Skeletal muscle satellite cell (primary cell): ENCODE results near the gene MIEN1.
A peak's percentile ranks its signal among the peaks of the same experiment; 100 is the strongest.

Experiments used
- H3K27me3 ChIP-seq: 2 replicates; pipeline ENCODE4 v1.7.0; 2013; ENCODE audit warnings: low read length; ENCODE audit not compliant: control insufficient read depth, insufficient read depth
- H3K36me3 ChIP-seq: 2 replicates; pipeline ENCODE4 v1.7.0; 2013; ENCODE audit warnings: mild to moderate bottlenecking, control low read depth, low read length; ENCODE audit not compliant: insufficient read depth
- H3K4me1 ChIP-seq: 2 replicates; pipeline ENCODE4 v1.7.0; 2013; ENCODE audit warnings: low read length; ENCODE audit not compliant: control insufficient read depth, insufficient read depth
- H3K4me2 ChIP-seq: 2 replicates; pipeline ENCODE4 v1.7.0; 2013; ENCODE audit warnings: mild to moderate bottlenecking, low read length
- H3K4me3 ChIP-seq: 2 replicates; pipeline ENCODE4 v1.7.0; 2013; ENCODE audit warnings: low read length
- H3K9ac ChIP-seq: 2 replicates; pipeline ENCODE4 v1.7.0; 2013; ENCODE audit warnings: mild to moderate bottlenecking, low read depth, low read length, moderate library complexity
- H3K9me3 ChIP-seq: replicated peaks from 2 replicates; pipeline ENCODE4 v1.7.0; 2013; ENCODE audit warnings: mild to moderate bottlenecking, control low read depth, low read length

MIEN1 gene

GRCh38 chr17:39744836-39745215, 14.5 kb upstream of the MIEN1 start:
- Histone ChIP-seq H3K4me3 (no peak overlapping the region), H3K27me3 (peaks cover 26% of the 10 kb centered on the region), H3K4me1 (peaks cover 17% of the 10 kb centered on the region), H3K36me3 (no peaks in the 10 kb centered on the region), H3K9me3 (no peaks in the 10 kb centered on the region), H3K4me2 (no peak overlapping the region), H3K9ac (no peak overlapping the region)

GRCh38 chr17:39744075-39744835, 13.9 kb upstream of the MIEN1 start:
- Histone ChIP-seq H3K9ac (no peak overlapping the region), H3K36me3 (no peaks in the 10 kb centered on the region), H3K4me2 (no peak overlapping the region), H3K4me3 (no peak overlapping the region), H3K27me3 (peaks cover 32% of the 10 kb centered on the region), H3K4me1 (peaks cover 22% of the 10 kb centered on the region), H3K9me3 (no peaks in the 10 kb centered on the region)

- no peak overlapping the region for H3K4me3 ChIP-seq
- no peak overlapping the region for H3K4me2 ChIP-seq
- no peaks in the 10 kb centered on the region for H3K9me3 ChIP-seq
- no peaks in the 10 kb centered on the region for H3K36me3 ChIP-seq
- no peak overlapping the region for H3K9ac ChIP-seq
- peaks cover 30% of the 10 kb centered on the region for H3K4me1 ChIP-seq
- H3K27me3 ChIP-seq: peaks cover 41% of the 10 kb centered on the region
Observed at GRCh38 chr17:39742856-39743436, 12.6 kb upstream of the MIEN1 start.

GRCh38 chr17:39742126-39742855, 12.0 kb upstream of the MIEN1 start:
- no peaks in the 10 kb centered on the region for H3K36me3 ChIP-seq
- no peak overlapping the region for H3K4me2 ChIP-seq
- peaks cover 31% of the 10 kb centered on the region for H3K4me1 ChIP-seq
- no peak overlapping the region for H3K9ac ChIP-seq
- no peaks in the 10 kb centered on the region for H3K9me3 ChIP-seq
- H3K27me3 ChIP-seq: peaks cover 46% of the 10 kb centered on the region
- no peak overlapping the region for H3K4me3 ChIP-seq

GRCh38 chr17:39740357-39741111, 10.2 kb upstream of the MIEN1 start:
- no peak overlapping the region for H3K9ac ChIP-seq
- peaks cover 42% of the 10 kb centered on the region for H3K27me3 ChIP-seq
- no peak overlapping the region for H3K4me3 ChIP-seq
- H3K9me3 ChIP-seq: no peaks in the 10 kb centered on the region
- peak overlapping the region; percentile 11 for H3K4me2 ChIP-seq
- no peaks in the 10 kb centered on the region for H3K36me3 ChIP-seq
- peaks cover 31% of the 10 kb centered on the region for H3K4me1 ChIP-seq

- Histone ChIP-seq H3K27me3 (peaks cover 42% of the 10 kb centered on the region), H3K9me3 (no peaks in the 10 kb centered on the region), H3K4me1 (peaks cover 31% of the 10 kb centered on the region), H3K9ac (no peak overlapping the region), H3K4me3 (no peak overlapping the region), H3K4me2 (peak overlapping the region; percentile 66), H3K36me3 (no peaks in the 10 kb centered on the region)
Observed at GRCh38 chr17:39739885-39740356, 9.6 kb upstream of the MIEN1 start.

GRCh38 chr17:39738983-39739884, 8.9 kb upstream of the MIEN1 start:
- H3K4me1 ChIP-seq: peaks cover 31% of the 10 kb centered on the region
- no peaks in the 10 kb centered on the region for H3K9me3 ChIP-seq
- peak overlapping the region; percentile 66 for H3K4me2 ChIP-seq
- peaks cover 40% of the 10 kb centered on the region for H3K27me3 ChIP-seq
- no peaks in the 10 kb centered on the region for H3K36me3 ChIP-seq
- peak overlapping the region; percentile 51 for H3K4me3 ChIP-seq
- no peak overlapping the region for H3K9ac ChIP-seq

GRCh38 chr17:39738568-39738901, 8.2 kb upstream of the MIEN1 start:
- no peaks in the 10 kb centered on the region for H3K36me3 ChIP-seq
- H3K4me1 ChIP-seq: peaks cover 31% of the 10 kb centered on the region
- H3K4me2 ChIP-seq: peak overlapping the region; percentile 59
- H3K9ac ChIP-seq: no peak overlapping the region
- no peaks in the 10 kb centered on the region for H3K9me3 ChIP-seq
- peaks cover 34% of the 10 kb centered on the region for H3K27me3 ChIP-seq
- no peak overlapping the region for H3K4me3 ChIP-seq

- Histone ChIP-seq H3K4me1 (peaks cover 31% of the 10 kb centered on the region), H3K4me2 (peak within 1 kb of the TSS; percentile 59), H3K9ac (no peak within 1 kb of the TSS), H3K4me3 (no peak within 1 kb of the TSS), H3K36me3 (no peaks in the 10 kb centered on the region), H3K9me3 (no peaks in the 10 kb centered on the region), H3K27me3 (peaks cover 32% of the 10 kb centered on the region)
Observed at GRCh38 chr17:39737760-39738567, 7.6 kb upstream of the MIEN1 start, which contains the start of gene GRB7. TSS of gene GRB7 (plus strand) at chr17:39737938. CDS start at chr17:39742302, 4,364 bp downstream.

- Histone ChIP-seq H3K4me1 (peaks cover 31% of the 10 kb centered on the region), H3K4me2 (no peak overlapping the region), H3K4me3 (no peak overlapping the region), H3K36me3 (no peaks in the 10 kb centered on the region), H3K9ac (no peak overlapping the region), H3K27me3 (peaks cover 30% of the 10 kb centered on the region), H3K9me3 (no peaks in the 10 kb centered on the region)
Observed at GRCh38 chr17:39737206-39737759, 7.0 kb upstream of the MIEN1 start.
